Transverse colon (tissue), 4 donors: ENCODE data around the gene AMIGO3.
"Not testable (repeated sequence)": the region's sequence is repeated elsewhere in the genome, so short reads cannot be mapped to it uniquely, and the experiment has no call there.

Experiments
- CTCF ChIP-seq, 5 experiments: fragments of 200-600 bp in 3 of 5; fragments of 450-650 bp in 2 of 5; sonication (generic) in 3 of 5; IDR thresholded peaks; 1 replicate in 2 of 5; 2 replicates in 3 of 5; pipeline ENCODE4 v1.5.1; 2016 to 2017; ENCODE audit warnings: antibody characterized with exemption in 5 of 5, inconsistent platforms in 3 of 5, mild to moderate bottlenecking in 2 of 5, moderate library complexity in 1 of 5
- POLR2A ChIP-seq: fragments of 450-650 bp; IDR thresholded peaks from one replicate; pipeline ENCODE4 v1.6.1; 2016; ENCODE audit warnings: antibody characterized with exemption, mild to moderate bottlenecking, moderate library complexity
- POLR2AphosphoS5 ChIP-seq, 3 donors: sonication (generic); formaldehyde crosslinking; IDR thresholded peaks; one replicate each; pipeline ENCODE4 v1.6.1; 2016; ENCODE audit warnings: antibody characterized with exemption in 3 of 3

GRCh38 chr3:49691481-49691880, 28.0 kb downstream of the AMIGO3 start:
- TF ChIP-seq CTCF (IDR thresholded peaks at IDR 0.05); POLR2AphosphoS5 (IDR thresholded peaks at IDR 0.05); POLR2A: not testable (repeated sequence)
